GM19455 (cell line): ENCODE measurements around the gene LARP4.
"Not testable (repeated sequence)": the region's sequence is repeated elsewhere in the genome, so short reads cannot be mapped to it uniquely, and the experiment has no call there.

Experiments used
- ATAC-seq: cut with Tn5 transposase; IDR thresholded peaks from one replicate; pipeline ENCODE4 v1.9.1; 2021; ENCODE audit not compliant: unreplicated experiment

Gene LARP4

DNA sequence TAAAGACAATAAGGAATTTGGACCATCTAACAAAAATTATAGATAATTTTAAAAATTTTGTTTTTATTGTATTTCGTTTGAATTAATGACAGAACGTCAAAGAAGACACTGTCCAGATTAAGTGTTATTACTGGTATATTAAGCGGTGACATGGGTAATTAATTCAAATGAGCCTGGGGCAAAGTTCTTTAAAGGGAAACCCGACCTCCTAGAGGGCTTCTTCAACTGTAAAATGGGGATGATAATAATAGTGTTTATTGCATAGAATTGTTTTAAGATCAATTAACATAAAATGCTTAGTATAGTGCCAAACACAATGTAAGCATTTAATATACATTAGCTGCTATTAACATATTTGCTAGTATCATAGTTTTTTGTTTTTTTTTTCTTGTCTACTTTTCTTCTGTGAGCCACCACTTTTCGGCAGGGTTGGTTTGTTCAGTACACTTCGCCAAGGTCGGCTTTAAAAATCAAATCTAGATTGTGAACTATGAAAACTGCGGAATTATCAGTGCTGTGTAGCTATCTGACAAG, 514 bp upstream of the LARP4 start:
- ATAC-seq = peak; percentile 4

DNA sequence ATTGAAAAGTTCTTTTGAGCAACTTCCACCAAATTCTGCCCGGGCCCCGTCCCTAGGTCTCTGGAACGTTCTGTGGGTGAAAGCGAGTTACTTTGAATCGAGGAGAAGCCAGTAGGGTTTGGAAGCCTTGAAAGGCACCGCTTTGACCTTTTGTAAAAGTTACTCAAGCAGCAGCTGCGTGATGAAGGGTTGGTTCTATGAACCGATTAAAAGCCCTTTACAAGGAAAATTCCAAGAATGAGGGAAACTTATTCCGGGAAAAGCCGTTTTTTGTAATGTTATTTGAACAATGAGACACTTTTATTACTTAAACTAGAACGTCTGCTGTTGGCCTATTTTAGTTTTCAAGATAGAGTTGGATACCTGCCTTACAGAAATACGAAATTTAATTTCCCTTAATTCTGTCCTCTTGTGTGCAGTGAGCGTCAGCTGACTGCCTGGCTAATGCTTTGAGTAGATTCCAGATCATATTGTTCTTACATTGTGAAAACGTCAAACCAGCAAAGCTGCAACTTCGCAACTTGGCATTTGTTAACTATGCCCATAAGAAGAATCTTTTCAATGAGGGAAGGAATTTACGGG, 906 bp downstream of the LARP4 start:
- no peak for ATAC-seq

DNA sequence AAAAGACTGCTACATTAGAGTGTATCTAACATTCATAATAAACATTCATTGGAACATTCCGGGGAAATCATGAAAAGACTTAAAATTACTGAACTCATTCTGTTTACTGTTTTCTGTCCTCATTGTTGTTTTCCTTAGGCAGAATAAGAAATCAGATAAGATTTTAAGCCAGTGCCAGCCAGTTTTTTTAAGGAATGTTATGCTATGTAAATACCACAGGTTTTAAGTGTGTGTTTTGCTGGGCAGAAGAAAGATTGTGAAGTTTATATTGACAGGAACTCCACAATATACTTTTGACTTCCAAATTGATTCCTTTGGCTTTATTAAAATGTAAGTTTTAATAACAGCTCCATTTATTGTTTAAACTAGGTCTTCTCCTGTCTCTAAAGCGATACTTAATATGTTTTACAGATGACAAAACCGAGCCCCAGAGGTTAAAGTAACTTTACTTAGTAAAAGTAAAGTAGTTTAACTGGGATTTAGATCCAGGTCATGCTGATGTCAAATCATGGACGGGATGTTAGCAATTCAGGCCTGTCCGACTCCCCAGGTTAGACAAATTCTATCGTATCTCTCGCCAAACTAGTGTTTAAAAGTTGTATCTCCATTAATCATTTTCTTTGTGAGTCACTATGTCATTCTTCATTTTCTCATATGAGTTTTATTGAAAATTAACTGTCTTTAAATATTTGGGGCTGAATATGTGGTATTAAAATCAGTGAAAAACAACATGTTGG, 1.7 kb downstream of the LARP4 start:
- no peak for ATAC-seq

DNA sequence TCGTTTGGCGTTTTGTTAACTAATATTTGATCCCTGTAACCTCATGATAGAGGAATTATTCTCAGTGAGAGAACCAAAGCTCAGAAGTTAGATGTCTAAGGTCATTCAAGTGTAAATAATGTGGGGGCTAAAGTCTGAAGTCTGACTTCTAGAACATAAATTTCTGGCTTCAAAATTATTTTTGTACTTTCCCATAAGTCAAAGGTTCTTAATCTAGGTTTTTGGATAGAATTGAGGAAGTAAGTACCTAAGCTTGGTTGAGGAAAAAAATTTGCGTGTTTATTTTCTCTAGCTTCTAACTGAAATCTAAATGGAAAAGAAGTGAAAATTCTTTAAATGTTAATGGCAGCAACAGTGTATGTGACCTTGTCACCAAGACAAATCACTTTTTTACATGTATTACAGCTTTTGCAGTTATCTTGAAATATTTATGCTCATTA, 2.3 kb downstream of the LARP4 start:
- no peak for ATAC-seq

DNA sequence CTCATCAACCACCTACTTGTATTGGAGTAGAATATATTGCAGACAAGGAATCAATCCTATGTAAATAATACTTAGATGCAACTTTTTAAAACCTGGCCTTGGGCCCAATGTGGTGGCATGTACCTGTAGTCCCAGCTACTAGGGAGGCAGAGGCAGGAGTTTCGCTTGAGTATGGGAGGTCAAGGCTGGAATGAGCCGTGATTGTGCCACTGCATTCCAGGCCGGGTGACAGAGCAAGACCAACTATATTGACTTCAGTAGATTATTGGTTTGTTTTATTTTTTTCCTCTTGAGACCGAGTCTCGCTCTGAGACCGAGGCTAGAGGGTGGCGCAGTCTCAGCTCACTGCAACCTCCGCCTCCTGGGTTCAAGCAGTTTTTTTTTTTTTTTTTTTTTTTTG, 3.6 kb downstream of the LARP4 start:
- no peak for ATAC-seq

DNA sequence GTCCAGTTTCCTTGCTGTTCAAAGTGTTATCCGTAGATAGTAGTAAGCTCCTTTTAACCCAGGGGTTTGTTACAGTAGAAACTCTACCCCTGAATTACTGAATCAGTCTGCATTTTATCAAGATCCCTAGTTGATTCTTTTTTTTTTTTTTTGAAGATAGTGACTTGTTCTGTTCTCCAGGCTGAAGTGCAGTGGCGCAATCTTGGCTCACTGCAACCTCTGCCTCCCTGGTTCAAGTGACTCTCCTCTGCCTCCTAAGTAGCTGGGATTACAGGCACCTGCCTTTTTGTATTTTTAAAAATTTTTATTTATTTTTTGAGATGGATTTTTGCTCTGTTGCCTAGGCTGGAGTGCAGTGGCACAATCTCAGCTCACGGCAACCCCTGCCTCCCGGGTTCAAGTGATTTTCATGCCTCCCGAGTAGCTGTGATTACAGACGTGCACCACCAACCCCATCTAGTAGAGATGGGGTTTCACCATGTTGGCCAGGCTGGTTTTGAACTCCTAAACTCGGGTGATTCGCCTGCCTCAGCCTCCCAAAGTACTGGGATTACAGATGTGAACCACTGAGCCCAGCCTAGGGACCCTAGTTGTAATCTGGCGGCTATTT, 10.5 kb downstream of the LARP4 start:
- ATAC-seq = no peak

DNA sequence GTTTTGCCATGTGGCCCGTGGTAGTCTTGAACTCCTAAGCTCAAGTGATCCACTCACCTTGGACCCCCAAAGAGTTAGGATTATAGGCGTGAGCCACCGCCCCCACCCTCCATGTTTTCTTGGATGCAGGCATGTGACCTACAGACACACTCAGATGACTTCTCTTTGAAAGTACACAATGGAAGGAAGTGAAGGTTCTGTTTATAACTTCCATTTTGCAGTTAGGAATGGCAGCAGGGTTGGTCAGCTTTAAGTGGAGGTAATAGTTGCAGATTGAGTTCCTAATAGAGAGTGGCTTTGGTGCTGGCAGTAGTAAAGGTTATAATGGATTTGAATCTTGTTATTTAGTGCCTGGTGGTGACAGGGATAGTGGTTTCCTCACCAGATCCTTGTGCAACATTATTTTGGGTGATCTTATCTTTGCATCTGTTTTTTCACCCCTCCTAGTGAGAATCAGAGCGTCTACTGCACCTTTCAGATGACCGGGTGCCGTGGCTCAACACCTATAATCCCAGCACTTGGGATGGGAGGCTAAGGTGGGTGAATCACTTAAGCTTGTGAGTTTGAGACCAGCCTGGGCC, 15.3 kb downstream of the LARP4 start:
- no peak for ATAC-seq

DNA sequence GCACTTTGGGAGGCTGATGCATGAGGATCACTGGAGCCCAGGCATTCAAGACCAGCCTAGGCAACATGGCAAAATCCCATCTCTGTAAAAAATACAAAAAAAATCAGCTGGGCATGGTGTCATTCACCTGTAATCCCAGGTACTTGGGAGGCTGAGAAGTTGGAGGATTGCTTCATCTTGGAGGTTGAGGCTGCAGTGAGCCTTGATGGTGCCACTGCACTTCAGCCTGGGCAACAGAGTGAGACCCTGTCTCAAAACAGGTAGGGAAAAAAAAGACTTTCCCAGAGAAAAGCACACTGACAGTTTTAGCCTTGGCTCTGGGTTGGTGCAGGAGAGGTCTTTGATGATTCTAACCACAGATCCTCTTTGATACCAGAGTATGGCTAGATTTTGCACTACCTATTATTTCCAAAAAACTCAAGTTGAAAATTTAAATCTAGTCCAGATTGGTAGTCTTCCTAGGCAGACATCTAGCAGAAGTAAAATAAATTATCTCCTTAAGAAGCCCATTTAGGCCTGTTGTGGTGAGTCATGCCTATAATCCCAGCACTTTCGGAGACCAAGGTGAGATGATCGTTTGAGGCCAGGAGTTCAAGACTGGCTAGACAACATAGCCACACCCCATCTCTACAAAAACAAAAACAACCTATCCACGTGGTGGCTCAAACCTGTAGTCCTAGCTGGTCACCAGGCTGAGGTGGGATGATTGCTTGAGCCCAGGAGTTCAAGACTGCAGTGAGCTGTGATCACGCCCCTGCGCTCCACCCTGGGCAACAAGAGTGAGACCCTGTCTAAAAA, 18.6 kb downstream of the LARP4 start:
- no peak for ATAC-seq

DNA sequence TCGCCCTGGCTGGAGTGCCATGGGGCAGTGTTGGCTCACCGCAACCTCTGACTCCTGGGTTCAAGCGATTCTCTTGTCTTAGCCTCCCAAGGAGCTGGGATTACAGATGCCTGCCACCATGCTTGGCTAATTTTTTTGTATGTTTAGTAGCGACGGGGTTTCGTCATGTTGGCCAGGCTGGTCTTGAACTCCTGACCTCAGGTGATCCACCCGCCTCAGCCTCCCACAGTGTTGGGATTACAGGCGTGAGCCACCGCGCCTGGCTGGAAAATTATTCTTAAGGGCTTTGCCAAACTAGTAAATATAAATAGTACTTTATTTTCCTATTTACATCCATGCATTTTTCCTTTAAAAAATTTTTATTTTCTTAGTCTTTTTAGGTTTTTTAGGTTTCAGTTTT, 22.2 kb downstream of the LARP4 start:
- not testable (repeated sequence) for ATAC-seq

DNA sequence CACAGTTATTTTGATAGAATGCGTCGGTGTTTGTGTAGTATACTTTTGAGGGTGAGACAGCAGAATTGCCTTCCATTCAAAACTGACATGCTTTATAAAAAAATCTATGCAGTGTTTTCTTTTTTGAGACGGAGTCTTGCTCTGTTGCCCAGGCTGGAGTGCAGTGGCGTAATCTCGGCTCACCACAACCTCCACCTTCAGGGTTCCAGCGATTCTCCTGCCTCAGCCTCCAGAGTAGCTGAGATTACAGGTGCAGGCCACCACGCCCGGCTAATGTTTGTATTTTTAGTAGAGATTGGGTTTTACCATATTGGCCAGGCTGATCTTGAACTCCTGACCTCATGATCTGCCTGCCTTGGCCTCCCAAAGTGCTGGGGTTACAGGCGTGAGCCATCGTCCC, 22.7 kb downstream of the LARP4 start:
- not testable (repeated sequence) for ATAC-seq

DNA sequence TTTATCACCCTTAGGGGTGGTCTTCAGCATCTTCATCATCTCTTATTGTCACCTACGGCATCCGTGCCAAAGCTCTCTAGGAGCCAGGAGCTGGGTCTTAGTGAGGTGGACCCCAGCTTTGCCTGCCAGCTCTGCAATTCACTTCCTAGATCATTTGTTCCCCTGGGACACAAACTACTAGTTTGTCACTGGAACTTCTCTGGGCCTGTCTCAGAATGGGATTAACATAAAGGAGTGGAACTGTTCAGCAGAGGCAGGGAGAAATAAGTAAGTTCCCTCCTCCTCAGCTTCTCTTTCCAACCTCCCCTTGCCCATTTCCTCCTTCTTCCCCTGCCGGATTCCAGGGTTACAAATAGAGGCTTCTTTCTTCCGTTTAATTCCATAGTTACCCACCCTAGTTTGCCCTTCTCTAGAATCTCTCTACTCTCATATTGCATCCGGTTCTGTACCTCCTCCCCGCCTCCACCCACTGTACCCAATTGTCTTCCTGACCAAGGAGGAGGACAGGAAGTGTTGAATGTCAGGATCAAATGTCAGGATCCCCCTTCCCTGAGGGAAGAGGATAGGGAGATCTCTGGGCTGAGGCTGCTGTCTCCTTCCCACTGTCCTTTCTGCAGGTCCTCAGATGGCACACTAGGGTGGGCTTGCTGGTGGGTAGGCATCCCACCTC, 25.0 kb downstream of the LARP4 start:
- no peak for ATAC-seq

DNA sequence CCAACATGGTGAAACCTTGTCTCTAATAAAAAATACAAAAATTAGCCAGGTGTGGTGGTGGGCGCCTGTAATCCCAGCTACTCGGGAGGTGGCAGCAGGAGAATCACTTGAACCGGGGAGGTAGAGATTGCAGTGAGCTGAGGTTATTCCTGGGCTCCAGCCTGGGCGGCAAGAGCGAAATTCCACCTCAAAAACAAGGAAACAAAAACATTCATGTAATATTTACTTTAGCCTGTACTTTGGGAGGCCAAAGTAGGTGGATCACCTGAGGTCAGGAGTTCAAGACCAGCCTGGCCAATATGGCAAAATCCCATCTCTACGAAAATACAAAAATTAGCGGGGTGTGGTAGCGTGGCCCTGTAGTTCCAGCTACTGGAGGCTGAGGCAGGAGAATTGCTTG, 31.0 kb downstream of the LARP4 start:
- ATAC-seq = not testable (repeated sequence)

DNA sequence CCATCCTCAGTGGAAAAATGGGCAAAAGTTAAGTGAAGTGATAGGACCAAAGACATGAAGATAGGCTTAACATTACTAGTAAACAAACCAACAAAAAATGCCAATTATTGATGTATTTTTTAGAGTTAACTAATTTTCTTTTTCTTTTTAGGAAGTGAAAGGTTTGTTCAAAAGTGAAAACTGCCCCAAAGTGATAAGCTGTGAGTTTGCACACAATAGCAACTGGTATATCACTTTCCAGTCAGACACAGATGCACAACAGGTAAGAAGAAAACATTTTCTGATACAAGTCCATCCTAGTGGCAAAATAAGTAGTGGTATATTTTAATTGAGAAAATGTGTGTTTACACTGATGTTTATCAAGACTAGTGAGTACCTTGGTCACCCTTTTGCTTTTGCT, 39.6 kb downstream of the LARP4 start:
- ATAC-seq = no peak

DNA sequence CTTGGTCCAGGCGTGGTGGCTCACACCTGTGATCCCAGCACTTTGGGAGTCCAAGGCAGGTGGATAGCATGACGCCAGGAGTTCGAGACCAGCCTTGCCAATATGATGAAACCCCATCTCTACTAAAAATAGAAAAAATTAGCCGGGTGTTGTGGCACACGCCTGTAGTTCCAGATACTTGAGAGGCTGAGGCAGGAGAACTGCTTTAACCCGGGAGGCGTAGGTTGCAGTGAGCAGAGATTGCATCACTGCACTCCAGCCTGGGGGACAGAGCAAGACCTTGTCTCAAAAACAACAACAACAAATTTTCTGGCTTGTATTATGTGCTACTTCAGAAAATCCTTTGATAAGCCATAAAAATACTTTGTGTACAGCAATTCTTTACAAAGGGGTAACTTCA, 41.1 kb downstream of the LARP4 start:
- no peak for ATAC-seq

DNA sequence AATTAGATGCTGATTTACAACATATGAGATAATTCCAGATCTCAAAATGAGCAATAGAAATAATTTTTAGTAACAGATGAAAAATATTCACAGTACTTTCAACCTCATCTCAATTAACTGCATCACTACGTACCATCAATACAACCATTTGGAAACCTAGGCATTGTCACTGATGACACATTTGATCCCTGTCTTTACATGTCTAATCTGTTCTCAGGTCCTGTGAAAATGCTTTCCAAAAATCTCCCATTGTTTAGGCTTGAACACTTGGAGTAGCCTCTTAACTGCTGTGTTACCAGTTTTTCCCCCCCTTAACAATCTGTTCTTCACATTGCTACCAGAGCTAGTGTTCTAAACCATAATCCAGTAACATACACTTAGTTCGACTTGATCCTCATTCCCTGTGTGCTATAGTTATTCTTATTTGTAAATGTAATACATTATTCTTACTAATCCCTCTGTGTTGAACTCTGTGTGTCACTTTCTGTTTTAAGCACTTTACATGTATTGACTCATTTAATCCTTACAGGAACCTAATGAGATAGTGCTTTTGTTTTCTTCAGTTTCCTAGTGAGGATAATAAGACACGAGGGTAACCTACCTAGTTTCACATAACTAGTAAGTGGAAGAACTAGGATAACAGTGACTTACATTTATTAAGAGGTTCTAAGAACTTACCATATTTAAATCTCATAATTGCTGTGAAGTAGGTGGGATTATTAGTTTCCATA, 41.7 kb downstream of the LARP4 start:
- ATAC-seq = no peak

DNA sequence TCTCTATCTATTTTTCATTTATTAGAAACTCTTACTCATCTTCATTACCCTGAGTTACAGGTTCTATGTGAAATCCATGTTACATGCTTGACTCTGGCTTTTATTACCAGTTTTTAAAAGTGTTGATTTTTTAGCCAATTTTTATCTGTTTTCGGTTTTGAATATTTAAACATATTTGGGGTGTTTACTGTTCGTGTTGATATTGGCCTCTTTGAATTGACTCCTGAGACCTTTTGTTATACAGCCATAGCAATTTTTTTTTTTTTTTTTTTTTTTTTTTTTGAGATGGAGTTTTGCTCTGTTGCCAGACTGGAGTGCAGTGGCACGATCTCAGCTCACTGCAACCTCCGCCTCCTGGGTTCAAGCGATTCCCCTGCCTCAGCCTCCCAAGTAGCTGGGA, 49.0 kb downstream of the LARP4 start:
- not testable (repeated sequence) for ATAC-seq

DNA sequence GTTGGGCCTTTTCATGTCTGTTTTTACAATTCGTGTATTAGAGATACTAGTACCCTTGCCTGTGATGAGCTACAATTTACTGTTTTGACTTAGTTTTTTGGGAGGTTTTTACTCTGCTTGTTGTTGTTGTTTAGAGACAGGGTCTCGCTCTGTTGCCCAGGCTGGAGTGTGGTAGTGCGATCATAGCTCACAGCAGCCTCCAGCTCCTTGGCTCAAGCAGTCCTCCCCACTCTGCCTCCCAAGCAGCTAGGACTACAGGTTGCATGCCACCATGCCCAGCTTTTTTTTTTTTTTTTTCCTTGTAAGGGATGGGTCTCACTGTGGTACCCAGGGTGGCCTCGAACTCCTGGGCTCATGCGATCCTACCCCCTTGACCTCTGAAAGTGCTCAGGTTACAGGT, 52.1 kb downstream of the LARP4 start:
- ATAC-seq = no peak

DNA sequence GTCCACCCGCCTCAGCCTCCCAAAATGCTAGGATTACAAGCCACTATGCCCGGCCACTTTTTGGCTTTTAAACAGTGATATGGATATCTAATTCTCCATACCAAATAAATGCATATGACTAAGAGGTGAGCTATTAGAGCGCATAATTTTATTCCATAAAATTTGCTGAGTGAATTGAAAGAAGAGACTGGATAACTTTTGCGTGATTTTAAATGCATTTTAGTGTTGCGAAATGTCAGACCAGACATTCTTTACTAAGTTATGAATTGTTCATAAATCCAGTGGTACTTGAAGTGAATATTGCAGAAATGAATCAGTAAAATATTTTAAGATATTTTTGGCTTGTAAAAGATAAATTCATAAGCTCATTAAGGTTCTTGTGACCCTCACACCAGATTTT, 53.2 kb downstream of the LARP4 start:
- no peak for ATAC-seq

DNA sequence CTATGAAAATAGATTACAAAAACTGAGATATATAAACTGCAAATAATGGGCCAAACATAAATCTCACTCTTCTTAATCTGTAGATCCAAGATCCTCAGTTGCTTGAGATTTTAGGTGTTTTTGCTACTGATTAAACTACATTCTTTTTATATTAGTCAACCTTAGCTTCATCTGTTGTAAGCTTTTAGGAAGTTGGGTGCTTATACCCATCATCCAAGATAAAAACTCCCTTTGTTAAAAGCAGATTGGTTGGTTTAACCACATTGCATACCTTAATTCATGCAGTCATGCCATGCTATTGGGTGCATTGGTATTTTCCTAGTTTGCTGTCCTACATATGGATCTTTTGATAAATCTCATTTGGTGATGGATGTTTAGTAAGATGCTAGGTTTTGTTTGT, 57.9 kb downstream of the LARP4 start:
- ATAC-seq = no peak

DNA sequence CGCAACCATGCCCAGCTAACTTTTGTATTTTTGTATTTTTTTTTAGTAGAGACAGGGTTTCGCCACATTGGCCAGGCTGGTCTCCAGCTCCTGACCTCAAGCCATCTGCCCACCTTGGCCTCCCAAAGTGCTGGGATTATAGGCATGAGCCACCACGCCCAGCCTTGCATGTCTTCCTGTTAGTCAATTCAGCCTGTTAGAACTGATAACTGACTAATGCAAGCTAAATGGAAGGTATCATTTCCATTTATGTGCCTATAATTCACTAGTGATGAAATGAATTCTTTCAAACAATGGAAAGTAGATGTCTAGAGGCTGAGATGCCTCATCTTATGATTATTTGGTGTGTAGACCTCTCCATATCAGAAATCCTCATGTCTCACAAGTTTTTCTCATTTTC, 66.8 kb downstream of the LARP4 start:
- no peak for ATAC-seq
